ENCODE results near the gene GPT2. TPM values are rescaled to one million over a fixed set of nuclear protein-coding genes. Genes with fewer than 3 reads are reported as not detected.

Gene GPT2
- total RNA-seq, 2 experiments from 2014 or later = 0.47 TPM; not detected in 1

- ChIA-PET CTCF (interaction anchor here (1.0 to 1.6 kb wide), 3 partner anchors 54 to 1310 kb away, joined by 4 to 20 read pairs (median 5); no protein-coding TSS in a partner anchor), POLR2A (no interaction called here)
- Mint-ChIP-seq H3K27me3 (no peaks in the 10 kb centered on the region), H3K36me3 (ENCODE audit: low read depth) (no peaks in the 10 kb centered on the region), H3K9me3 (no peaks in the 10 kb centered on the region), H3K27ac (no peak overlapping the region), H3K4me1 (ENCODE audit: low read depth) (no peaks in the 10 kb centered on the region), H3K4me3 (no peak overlapping the region)
- H3K9me3 ChIP-seq (ENCODE audit: control insufficient read depth in 1 of 2, insufficient read depth in 1 of 2, low read length in 2 of 2) = no peaks in the 10 kb centered on the region
- DNase-seq (no peak), ATAC-seq (ENCODE audit: poor library complexity) (no peak)
- intact Hi-C loops (cut with DNase I, micrococcal nuclease) = loop anchor here (1.0 to 5.0 kb wide), 2 partner anchors 54 to 1307 kb away; no protein-coding TSS in a partner anchor
- H3K27ac ChIP-seq (ENCODE audit: low read depth in 1 of 2, low read length in 2 of 2) = no peak overlapping the region
- H3K4me3 ChIP-seq (ENCODE audit: low read length) = no peak overlapping the region
- no peaks in the 10 kb centered on the region for H3K4me1 ChIP-seq (ENCODE audit: insufficient read depth, low read length)
- TF ChIP-seq CTCF (IDR thresholded peaks at IDR 0.05) = no peak
- no peaks in the 10 kb centered on the region for H3K36me3 ChIP-seq (ENCODE audit: insufficient read depth, low read length)
- no peaks in the 10 kb centered on the region for H3K27me3 ChIP-seq (ENCODE audit: control insufficient read depth in 1 of 2, insufficient read depth in 2 of 2, low read length in 2 of 2)
Observed at GRCh38 chr16:46854846-46855245, 29.3 kb upstream of the GPT2 start.

GRCh38 chr16:46855389-46855788 lies 28.8 kb upstream of the GPT2 start:
- TF ChIP-seq CTCF (IDR thresholded peaks at IDR 0.05) = no peak
- DNase-seq (no peak), ATAC-seq (ENCODE audit: poor library complexity) (no peak)
- no peak overlapping the region for H3K4me3 Mint-ChIP-seq
- ChIA-PET POLR2A (no interaction called here), CTCF (no interaction called here)
- H3K36me3 Mint-ChIP-seq (ENCODE audit: low read depth) = no peaks in the 10 kb centered on the region
- no peaks in the 10 kb centered on the region for H3K9me3 ChIP-seq (ENCODE audit: control insufficient read depth in 1 of 2, insufficient read depth in 1 of 2, low read length in 2 of 2)
- H3K36me3 ChIP-seq (ENCODE audit: insufficient read depth, low read length) = no peaks in the 10 kb centered on the region
- intact Hi-C loops (cut with DNase I, micrococcal nuclease) = no loop called here
- no peaks in the 10 kb centered on the region for H3K27me3 Mint-ChIP-seq
- no peaks in the 10 kb centered on the region for H3K27me3 ChIP-seq (ENCODE audit: control insufficient read depth in 1 of 2, insufficient read depth in 2 of 2, low read length in 2 of 2)
- no peak overlapping the region for H3K27ac ChIP-seq (ENCODE audit: low read depth in 1 of 2, low read length in 2 of 2)
- H3K4me3 ChIP-seq (ENCODE audit: low read length) = no peak overlapping the region
- H3K27ac Mint-ChIP-seq = no peak overlapping the region
- no peaks in the 10 kb centered on the region for H3K4me1 Mint-ChIP-seq (ENCODE audit: low read depth)
- H3K9me3 Mint-ChIP-seq = no peaks in the 10 kb centered on the region
- H3K4me1 ChIP-seq (ENCODE audit: insufficient read depth, low read length) = no peaks in the 10 kb centered on the region

GRCh38 chr16:46857368-46857945 lies 26.7 kb upstream of the GPT2 start:
- ATAC-seq (ENCODE audit: poor library complexity) (no peak), DNase-seq (peak in 2 of 14 experiments; percentile 20 to 30)
- Histone ChIP-seq H3K36me3 (ENCODE audit: insufficient read depth, low read length) (no peaks in the 10 kb centered on the region), H3K4me1 (ENCODE audit: insufficient read depth, low read length) (no peaks in the 10 kb centered on the region), H3K4me3 (ENCODE audit: low read length) (no peak overlapping the region), H3K27me3 (ENCODE audit: control insufficient read depth in 1 of 2, insufficient read depth in 2 of 2, low read length in 2 of 2) (no peaks in the 10 kb centered on the region), H3K27ac (ENCODE audit: low read depth in 1 of 2, low read length in 2 of 2) (no peak overlapping the region), H3K9me3 (ENCODE audit: control insufficient read depth in 1 of 2, insufficient read depth in 1 of 2, low read length in 2 of 2) (peaks cover 0 to 5% of the 10 kb centered on the region in 2 experiments)
- Mint-ChIP-seq H3K27ac (no peak overlapping the region), H3K4me3 (no peak overlapping the region), H3K4me1 (ENCODE audit: low read depth) (no peaks in the 10 kb centered on the region), H3K27me3 (no peaks in the 10 kb centered on the region), H3K36me3 (ENCODE audit: low read depth) (no peaks in the 10 kb centered on the region), H3K9me3 (no peaks in the 10 kb centered on the region)
- intact Hi-C loops (cut with DNase I, micrococcal nuclease) = no loop called here
- POLR2A ChIA-PET = no interaction called here
- TF ChIP-seq CTCF (IDR thresholded peaks at IDR 0.05) = no peak
- CTCF ChIA-PET = no interaction called here
